Measurements from ENCODE around the gene LRRC46.

Gene LRRC46

DNA sequence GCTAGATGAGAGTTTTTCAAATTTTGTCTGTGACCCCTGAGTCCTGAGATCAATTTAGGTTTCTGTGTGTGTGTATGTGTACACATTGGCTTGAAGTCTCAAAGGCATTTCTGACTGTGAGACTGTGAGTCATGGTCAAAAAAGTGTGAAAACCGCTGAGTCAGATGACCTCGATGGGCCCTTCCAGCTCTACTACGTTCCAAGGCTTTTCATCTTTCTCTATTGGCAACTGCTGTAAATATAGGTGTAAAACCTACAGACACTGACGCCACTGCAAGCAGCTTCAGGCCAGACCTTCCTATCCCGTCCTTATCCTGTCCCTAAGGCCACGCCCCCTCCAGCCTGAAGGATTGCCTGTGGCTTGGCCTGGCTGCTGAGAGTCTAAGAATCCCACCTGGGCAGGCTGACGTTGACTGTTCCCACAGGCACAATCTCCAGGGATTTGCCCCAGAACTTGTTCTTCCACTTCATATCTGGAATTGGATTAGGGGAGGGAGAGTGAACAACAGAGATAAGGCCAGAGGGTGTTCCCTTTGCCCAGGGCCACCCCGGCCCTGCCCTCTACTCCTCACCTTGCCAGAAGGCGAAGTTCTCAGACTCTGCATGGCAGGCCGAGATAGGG, 21.2 kb upstream of the LRRC46 start:
- peak; percentile 18 to 32 for DNase-seq

DNA sequence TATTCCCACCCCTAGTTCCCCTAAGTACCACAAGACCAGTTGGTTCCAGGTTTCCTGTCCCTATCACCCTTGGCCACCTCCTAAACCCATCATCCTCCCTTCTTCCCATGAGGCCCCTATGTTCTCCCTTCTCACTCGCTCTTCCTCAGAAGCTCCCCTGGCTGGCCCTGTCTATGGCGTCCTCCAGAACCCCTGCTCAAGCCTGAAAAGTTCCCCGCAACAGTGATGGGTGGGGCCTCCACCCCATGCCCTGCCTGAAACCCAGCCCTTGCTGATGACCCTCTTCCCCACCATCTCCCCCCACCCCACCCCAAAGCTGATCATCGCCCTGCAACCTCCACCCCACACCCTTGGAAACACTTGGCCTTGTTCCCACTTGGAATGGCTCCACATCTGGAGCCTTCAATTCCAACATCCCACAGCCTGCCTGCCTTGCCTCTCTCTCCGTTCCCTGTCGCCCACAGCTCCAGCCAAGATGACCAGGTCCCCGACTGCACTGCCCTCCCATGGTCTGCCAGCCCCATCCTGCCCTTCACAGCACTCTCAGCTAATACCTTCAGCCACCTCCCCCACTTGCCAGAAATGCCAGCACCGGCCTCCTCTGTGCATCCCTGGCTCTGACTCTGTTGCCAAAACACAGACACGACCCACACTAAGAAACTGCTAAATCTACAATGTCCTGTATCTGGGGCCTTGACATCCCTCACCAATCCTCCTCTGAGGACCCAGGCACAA, 20.4 kb upstream of the LRRC46 start:
- DNase-seq = no peak

DNA sequence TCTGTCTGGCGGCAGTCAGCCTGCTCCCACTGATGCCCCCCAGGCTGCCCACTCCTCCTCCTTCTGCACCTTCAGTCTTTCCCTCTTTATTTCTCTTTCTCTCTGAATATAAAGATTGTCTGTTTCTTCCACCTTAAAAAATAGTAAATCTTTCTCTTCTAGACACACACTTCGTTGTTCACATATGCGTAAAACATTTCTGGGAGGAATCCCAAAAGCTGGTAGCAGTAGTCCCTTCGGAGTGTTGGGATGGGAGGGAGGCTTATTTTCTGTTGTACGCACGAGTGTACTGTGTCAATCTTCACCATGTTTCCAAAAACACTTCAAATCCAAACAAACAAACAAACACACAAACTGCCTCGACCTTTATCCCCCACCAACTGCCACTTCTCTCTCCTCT, 19.8 kb upstream of the LRRC46 start:
- no peak for DNase-seq

DNA sequence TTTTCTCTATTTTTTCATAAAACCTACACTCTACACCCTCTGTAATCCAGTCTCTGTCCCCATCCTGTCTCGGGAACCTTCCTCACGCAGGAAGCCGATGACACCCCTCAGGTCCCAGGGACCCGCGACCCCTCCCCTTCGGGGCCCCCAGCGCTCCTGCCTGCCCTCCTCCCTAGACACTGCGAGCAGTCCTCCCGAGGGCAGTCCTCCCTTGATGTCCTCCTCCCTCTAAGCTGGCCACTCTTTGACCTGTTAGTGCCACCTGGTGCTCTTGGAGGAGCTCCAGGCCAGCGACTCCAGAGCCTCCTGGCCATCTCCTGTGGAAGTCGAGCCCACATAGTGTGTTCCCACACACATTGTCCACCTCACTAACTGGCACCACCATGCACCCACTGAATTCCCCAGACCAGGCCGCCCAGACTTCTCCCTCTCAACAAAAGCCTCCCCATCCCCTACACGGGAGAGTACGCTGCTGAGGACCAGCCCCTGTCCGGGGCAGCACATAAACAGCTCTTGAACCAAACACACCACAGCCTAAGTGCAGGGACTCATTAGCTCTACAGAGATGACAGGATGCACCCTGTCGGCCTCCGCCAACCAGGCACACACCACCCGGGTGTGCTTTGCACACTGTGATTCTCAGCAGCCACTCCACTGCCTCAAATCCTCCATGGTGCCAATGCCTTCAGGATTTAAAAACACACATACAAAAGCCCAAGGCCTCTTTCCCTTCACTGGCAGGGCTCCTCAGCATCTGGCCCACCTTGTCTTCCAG, 19.1 kb upstream of the LRRC46 start:
- DNase-seq = no peak

DNA sequence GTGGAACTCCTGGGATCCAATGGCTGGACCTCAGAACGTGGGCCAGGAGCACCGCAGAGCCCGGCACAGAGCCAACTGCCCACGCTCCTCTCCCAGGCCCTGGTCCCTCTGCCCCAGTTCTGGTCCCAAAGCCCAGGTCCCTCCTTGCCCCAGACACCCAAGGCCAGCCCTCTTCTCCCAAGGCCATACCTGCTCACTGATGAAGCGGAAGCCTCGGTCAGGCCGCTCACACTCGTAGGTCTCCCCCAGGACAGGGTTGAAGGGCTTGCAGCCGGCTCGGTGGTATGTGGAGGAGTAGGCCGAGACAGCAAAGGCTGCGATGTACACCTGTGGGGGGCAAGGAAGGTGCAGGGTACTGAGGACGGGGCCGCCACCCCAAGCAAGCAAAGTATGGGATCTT, 18.4 kb upstream of the LRRC46 start:
- DNase-seq = no peak

DNA sequence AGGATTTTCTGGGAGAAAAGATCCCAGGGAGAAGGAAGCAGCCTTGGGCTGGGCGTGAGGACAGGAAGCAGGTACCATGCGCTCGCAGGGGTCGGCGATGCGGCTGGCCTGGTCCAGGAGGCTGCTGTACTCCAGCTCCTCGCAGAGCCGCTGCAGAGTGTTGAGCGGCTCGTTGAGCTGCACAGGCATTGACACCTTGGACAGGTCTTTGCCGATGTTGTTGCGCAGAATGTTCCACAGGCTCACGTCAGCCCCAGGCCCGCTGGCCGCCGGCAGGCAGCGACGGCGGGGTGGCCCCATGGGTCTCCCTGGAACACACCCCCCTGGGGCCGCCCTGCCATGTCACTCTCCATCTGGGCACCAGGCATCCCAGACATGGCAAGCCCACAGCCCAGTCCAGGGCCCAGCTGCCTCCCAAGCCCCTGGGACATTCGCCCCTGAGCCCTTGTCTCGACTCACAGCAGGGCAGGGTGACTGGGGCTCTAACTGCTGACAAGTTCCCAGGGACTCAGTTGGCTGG, 17.9 kb upstream of the LRRC46 start:
- no peak for DNase-seq

DNA sequence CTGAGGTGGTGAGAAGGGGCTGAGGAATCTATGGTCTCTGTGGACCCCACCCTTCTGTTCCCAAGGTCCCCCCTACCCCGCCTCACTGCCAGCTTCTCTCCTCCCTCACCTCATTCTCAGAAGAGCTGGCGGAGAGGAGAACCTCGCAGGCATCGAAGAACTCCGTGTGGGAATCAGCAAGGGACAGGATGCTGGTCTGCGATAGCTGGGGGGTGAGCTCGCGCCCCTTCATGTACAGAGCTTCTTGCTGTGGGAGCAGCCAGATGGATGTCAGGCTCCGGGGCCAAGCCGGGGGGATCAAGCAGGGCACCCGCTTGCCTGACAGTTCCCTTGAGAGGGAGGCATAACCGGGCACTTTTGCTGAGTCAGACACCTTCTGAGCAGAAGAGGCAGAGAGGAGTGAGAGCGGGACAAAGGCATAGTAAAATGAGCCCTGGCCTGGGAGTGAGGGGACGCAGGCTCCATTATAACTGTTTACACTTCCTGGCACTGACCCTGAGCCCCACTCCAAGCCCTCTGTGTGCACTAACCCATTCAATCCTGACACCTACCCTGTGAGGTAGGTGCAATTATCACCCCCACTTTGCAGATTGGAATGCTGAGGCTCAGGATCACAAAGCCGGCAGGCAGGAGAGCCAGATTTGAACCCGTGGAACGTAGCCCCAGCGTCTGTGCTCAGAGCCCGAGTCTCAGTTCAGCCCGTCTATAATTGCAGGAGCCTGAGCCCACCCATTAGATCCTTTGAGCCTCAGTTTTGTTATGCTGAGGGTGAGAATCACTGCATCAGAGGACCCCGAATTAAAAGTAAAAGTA, 16.2 kb upstream of the LRRC46 start:
- DNase-seq = no peak

DNA sequence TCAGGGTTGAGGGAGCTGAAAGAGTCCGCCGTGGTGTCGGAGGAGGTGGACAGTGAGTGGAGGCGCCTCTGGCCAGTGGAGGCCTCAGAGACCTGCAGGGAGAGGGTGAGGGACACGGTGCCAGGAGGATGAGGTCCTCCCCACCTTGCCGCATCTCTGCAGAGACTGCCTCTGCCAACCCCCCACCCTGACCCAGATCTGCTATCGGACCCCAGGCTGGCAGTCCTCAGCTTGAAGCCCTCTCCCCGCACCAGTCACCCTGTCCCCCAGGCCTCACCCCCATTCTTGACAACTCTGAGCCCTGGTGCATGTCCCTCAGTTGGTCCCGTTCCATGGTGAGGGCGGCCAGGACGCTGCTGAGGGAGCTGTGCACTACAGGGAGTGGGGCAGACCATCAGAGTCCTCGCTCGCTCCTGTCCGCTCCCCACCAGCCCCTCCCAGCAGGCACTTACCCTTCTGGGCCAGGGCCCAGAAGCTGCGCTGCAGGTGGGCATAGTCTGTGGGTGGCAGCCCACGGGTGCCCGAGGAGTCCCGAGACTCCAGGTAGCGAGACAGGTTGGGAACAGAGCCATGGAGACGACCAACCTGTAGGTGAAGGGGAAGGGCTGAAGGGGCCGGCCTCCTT, 15.2 kb upstream of the LRRC46 start:
- no peak for DNase-seq

DNA sequence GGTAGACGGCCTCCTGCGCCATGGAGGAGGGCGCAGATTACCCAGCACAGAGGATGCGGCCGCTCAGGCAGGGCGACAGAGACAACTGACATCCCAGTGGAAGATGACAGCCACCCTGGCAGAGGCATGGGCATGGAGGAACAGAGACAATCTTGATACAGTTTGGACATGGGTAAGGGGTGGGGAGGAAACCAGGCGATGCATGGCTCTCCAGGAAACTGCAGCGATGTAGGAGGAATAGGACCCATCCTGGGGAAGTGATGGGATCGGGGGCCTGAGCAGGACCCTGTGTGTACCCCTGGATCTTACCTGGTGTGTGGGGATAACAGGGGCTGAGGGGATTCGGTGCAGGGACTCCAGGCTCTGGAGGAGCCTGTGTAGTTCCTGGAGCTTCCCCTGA, 14.5 kb upstream of the LRRC46 start:
- no peak for DNase-seq

DNA sequence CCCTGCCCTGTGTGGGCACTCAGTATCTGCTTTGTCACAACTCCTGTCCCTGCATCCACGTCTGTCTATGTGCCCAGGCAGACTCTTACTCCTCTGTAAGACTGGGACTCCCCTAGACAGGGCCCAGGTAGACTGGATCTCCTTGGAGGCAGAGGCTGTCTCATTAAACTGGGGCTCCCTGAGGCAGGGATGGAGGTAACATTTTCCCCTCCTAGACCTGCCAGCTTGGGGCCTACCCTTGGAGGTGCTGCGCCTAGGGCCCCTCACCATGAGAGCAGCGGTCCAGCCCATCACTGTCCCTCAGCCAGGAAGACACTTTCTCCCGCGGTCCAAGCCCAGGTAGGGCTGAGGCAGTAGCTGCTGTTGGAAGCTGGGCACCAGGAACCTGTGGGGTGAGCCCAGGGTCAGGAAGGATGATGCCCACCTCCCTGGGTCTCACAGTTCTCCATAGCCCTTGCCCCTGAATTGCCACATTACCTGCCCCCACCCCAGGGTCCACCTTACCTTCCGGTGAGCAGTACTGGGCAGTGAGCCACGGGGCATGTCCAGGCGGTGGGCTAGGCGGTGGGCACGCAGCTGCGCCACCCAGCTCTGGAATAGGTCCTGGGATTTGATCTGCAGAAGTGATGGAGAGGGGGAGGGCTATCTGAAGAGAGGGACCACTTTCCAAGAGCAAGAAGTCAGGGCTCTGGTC, 13.3 kb upstream of the LRRC46 start:
- no peak for DNase-seq

DNA sequence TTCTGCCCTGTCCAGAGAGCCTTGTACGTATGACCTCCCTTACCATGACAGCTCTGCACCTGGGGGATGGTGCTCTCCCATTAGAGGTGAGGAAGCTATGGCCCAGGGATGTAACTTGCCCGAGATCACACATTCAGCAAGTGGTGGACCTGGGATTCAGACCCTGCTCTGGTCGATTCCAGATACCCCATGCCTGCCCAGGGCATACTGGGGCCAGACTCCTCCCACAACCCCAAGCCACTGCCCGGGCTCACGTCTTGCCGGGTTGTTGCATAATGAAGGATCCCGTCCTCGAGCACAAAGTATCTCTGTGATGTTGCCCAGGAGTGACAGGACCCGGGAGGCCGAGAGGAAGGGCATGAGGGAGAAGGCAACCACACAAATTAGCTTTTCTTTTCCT, 12.0 kb upstream of the LRRC46 start:
- DNase-seq = no peak

DNA sequence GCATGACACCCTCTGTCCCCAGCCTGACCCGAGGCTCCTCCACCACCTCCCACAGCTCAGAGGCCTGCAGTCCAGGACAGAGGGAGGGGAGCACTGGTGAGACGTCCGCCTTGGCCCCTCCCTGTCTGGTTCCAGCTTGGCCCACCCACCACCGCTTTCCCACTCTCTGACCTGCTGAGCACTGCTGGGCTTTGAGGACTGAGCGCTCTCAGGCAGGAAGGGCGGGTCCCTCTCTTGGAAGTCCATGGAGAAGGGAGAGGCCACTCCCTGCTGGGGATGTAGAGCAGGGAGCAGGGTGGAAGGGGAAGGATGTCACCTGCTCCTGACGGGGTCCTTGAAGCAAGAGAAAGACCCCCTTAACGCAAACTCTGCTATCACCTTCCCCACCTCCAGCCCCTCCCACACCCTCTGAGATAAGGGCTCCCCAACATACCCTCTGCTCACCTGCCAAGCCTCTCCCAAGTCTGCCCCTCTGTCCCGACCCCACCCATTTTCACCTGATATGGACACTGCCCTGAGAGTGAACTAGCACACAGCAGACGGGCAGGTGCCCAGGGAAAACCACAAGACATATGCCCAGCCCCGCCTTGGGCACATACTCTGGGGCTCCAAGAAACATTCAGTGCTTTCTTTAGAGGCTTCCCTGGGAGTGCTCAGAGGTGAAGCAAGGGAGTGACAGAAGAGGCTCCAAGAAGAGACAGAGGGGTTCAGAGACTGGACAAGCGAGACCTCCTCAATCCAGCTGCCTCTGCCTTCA, 11.3 kb upstream of the LRRC46 start:
- no peak for DNase-seq

DNA sequence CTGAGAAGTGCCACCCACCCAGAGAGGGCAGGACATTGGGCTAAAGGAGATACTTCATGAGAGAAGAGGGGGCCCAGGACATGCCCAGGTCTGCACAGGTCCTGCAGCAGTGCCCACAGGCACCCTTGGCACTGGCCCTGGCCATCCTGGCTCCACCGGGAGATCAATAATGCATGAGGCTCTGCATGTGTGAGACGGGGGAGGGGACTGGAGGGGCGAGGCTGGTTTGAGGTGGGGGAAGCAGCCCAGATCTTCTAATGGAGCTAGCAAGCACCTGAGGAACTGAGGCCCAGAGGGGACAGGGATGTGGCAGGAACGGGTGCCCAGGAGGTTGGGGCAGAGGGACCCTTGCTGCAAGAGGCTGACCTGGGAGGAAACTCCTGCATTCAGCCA, 10.4 kb upstream of the LRRC46 start:
- peak in 1 of 2 experiments; percentile 9 for DNase-seq

DNA sequence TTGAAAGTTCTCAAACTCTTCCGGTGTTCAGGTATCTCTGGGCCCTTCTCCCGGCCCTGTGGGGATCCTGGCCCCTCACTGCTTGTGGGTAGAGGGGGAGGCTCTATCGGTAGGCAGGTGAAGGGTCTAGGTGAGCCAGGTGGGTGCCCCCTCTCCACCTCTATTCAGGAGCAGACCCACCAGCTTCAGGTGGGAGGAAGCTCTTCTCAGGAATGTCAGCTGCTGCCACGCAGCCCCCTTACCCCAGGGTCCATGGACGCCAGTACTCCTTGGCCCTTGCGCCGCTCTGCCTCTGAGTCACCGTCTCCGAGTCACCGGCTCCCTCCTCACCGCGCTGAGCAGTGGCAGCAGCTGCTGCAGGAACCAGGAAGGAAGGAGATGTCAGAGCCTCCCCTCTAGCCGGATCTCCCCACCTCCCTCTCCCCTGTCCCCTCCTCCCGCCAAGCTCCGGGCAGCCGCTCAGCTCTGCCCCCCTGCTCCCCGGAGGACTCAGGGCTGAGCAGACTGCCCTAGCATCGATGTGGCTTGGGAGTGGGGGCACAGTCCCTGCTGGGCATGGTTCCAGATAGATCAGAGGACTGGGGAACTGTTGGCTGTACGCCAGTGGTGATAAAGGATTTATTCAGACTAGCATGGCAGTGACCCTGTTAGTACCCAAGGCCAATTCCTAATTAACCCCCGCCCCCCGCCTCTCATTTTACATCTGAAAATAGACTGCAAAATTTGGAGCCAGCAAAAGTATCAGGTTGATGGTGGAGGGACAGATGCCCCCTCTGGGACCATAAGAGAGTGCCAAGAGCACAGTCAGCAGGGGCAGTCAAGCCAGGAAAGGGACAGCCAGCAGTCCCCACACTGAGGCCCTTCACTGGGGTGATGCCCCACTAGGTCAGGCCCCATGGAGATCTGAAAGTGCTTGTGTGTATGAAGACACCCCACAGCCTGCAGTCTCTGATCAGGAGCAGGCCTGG, 9.8 kb upstream of the LRRC46 start, which contains the start of gene OSBPL7:
OSBPL7 (minus strand) TSS at position 371 of the 968 bp plus-strand sequence. CDS start 1,516 bp downstream, outside the sequence.
- DNase-seq = peak; percentile 73 to 80

DNA sequence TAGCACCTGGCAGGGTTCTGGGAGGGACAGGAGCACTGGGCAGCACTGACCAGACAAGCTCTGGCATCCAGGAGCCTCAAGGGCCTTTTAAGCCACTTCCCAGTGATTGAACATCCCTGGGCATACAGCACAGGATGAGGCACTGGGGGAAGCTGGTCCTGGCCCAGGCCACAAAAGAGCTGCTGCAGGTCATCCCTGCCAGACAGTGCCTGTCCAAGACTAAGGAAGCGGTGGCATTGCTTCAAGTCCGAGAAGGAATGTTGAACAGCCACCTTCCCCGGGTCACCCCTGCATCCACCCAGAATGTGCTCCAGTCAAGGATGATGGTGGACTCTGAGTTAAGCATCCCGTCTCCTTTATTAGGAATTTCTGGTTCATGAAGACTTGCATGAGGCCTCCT, 8.7 kb upstream of the LRRC46 start:
- DNase-seq = no peak

DNA sequence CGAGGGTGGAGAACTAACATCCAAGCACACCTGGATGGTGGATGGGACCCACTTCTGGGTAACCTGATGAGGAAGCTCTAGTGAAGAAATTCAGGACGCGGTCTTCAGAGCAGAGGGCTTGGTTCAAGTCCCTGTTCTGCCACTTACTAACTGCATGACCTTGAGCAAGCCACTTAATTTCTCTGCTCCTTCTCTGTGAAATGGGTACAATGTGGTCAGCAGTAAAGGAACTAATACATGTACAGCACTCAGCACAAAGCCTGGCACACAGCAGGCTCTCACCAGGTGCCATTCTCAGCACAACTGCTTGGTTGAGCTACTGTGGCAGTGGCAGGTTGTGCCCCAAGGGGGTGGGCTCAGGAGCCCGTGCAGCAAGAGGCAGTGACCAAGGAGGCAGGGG, 8.0 kb upstream of the LRRC46 start:
- DNase-seq = no peak

DNA sequence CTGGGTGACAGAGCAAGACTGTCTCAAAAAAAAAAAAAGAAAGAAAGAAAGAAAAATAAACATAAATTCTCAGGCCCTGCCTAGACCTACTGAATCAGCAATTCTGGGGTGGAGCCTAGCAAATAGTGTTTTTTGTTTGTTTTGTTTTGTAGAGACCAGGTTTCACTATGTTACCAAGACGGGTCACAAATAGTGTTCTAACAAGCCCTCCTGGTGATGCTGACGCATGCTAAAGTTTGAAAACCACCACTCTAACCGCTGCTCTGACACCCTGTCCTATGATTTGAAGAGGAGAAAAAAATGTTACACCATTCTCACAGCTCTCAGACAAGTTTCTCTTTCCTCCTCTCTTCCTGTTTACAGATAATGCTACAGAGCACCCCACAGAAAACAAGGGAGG, 1.6 kb upstream of the LRRC46 start:
- DNase-seq = no peak

DNA sequence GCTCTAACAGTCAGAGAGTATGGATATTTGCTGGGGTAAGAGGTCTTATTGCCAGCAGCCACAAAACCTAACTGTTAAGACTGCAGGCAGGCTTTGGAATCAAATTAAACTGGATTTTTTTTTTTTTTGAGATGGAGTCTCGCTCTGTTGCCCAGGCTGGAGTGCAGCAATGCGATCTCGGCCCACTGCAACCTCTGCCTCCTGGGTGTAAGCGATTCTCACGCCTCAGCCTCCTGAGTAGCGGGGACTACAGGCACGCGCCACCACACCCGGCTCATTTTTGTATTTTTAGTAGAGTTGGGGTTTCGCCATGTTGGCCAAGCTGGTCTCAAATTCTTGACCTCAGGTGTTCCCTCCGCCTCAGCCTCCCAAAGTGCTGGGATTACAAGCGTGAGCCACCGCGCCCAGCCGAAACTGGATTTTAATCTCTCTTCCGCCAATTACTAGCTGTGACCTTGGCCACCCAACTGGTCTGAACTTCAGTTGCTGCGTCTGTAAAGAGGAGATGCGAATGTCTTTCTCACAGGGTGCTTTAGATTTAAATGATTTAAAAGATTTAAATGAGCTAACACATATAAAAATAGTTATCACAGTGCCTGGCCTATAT, 971 bp upstream of the LRRC46 start:
- DNase-seq = no peak

DNA sequence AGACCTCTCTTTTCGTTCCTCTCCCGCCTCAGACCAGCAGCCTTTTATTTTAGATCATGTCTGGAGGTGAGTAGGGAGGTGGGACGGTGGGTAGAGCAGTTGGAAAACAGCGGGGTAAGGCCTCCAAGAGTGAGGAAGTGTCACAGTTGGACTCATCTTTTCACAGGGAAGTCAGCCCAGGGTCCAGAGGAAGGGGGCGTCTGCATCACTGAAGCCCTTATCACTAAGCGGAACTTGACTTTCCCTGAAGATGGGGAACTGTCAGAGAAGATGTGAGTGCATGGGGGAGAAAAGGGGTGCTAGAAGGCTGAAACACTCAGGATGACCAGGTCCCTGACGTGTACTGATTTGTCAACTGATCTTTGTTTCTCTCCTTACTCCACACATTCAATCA, 461 bp downstream of the LRRC46 start:
- DNase-seq = no peak
